ENCODE data around the gene ADAMTS2.

Gene ADAMTS2

GRCh38 chr5:179292681-179293635, 52.3 kb downstream of the ADAMTS2 start:
- Histone ChIP-seq H2BK120ac (ENCODE audit: low read depth, low read length) (no peak overlapping the region), H3K4me2 (ENCODE audit: low read length) (no peak overlapping the region), H3K23ac (ENCODE audit: low read length) (no peak overlapping the region), H3K4me3 (ENCODE audit: low read length) (no peak overlapping the region), H3K4ac (ENCODE audit: low read depth, low read length) (no peak overlapping the region), H3K9ac (ENCODE audit: low read length) (no peak overlapping the region), H3K79me1 (ENCODE audit: low read length) (no peaks in the 10 kb centered on the region), H3K79me2 (ENCODE audit: control insufficient read depth, insufficient read depth, low read length) (no peaks in the 10 kb centered on the region), H3K4me1 (ENCODE audit: control insufficient read depth, low read depth, low read length) (no peaks in the 10 kb centered on the region), H3K36me3 (ENCODE audit: control insufficient read depth, insufficient read depth, low read length) (no peaks in the 10 kb centered on the region), H3K27me3 (ENCODE audit: insufficient read depth, low read length, poor library complexity) (no peaks in the 10 kb centered on the region), H4K5ac (ENCODE audit: low read length) (no peak overlapping the region), H3K56ac (ENCODE audit: low read length) (no peak overlapping the region), H3K18ac (ENCODE audit: low read length) (no peak overlapping the region), H2BK5ac (ENCODE audit: low read length) (no peak overlapping the region), H4K8ac (ENCODE audit: low read depth, low read length) (no peak overlapping the region), H2AK5ac (ENCODE audit: low read length) (no peak overlapping the region), H3K27ac (ENCODE audit: low read depth, low read length) (no peak overlapping the region), H2BK15ac (replicated peaks; ENCODE audit: low read depth) (no peak overlapping the region)
- no CpG with 5 or more reads among the region's 16 CpGs for WGBS (ENCODE audit: extremely low coverage, insufficient coverage, low lambda C conversion rate)
- DNase-seq: no peak

GRCh38 chr5:179292202-179292601, 53.1 kb downstream of the ADAMTS2 start:
- Histone ChIP-seq H3K18ac (ENCODE audit: low read length) (no peak overlapping the region), H3K4ac (ENCODE audit: low read depth, low read length) (no peak overlapping the region), H3K4me1 (ENCODE audit: control insufficient read depth, low read depth, low read length) (no peaks in the 10 kb centered on the region), H3K79me2 (ENCODE audit: control insufficient read depth, insufficient read depth, low read length) (no peaks in the 10 kb centered on the region), H2BK15ac (replicated peaks; ENCODE audit: low read depth) (no peak overlapping the region), H3K23ac (ENCODE audit: low read length) (no peak overlapping the region), H2AK5ac (ENCODE audit: low read length) (no peak overlapping the region), H3K27me3 (ENCODE audit: insufficient read depth, low read length, poor library complexity) (no peaks in the 10 kb centered on the region), H4K5ac (ENCODE audit: low read length) (no peak overlapping the region), H2BK5ac (ENCODE audit: low read length) (no peak overlapping the region), H4K8ac (ENCODE audit: low read depth, low read length) (no peak overlapping the region), H3K4me3 (ENCODE audit: low read length) (no peak overlapping the region), H3K36me3 (ENCODE audit: control insufficient read depth, insufficient read depth, low read length) (no peaks in the 10 kb centered on the region), H3K4me2 (ENCODE audit: low read length) (no peak overlapping the region), H2BK120ac (ENCODE audit: low read depth, low read length) (no peak overlapping the region), H3K79me1 (ENCODE audit: low read length) (no peaks in the 10 kb centered on the region), H3K56ac (ENCODE audit: low read length) (no peak overlapping the region), H3K27ac (ENCODE audit: low read depth, low read length) (no peak overlapping the region), H3K9ac (ENCODE audit: low read length) (no peak overlapping the region)
- no CpG with 5 or more reads among the region's 7 CpGs for WGBS (ENCODE audit: extremely low coverage, insufficient coverage, low lambda C conversion rate)
- DNase-seq: no peak

- Histone ChIP-seq H4K8ac (ENCODE audit: low read depth, low read length) (no peak overlapping the region), H2BK120ac (ENCODE audit: low read depth, low read length) (no peak overlapping the region), H3K4me2 (ENCODE audit: low read length) (no peak overlapping the region), H2BK5ac (ENCODE audit: low read length) (no peak overlapping the region), H3K79me2 (ENCODE audit: control insufficient read depth, insufficient read depth, low read length) (no peaks in the 10 kb centered on the region), H3K18ac (ENCODE audit: low read length) (no peak overlapping the region), H3K27ac (ENCODE audit: low read depth, low read length) (no peak overlapping the region), H4K5ac (ENCODE audit: low read length) (no peak overlapping the region), H3K23ac (ENCODE audit: low read length) (no peak overlapping the region), H3K4me1 (ENCODE audit: control insufficient read depth, low read depth, low read length) (no peaks in the 10 kb centered on the region), H2AK5ac (ENCODE audit: low read length) (no peak overlapping the region), H3K27me3 (ENCODE audit: insufficient read depth, low read length, poor library complexity) (no peaks in the 10 kb centered on the region), H3K36me3 (ENCODE audit: control insufficient read depth, insufficient read depth, low read length) (no peaks in the 10 kb centered on the region), H3K9ac (ENCODE audit: low read length) (no peak overlapping the region), H3K79me1 (ENCODE audit: low read length) (no peaks in the 10 kb centered on the region), H3K4me3 (ENCODE audit: low read length) (no peak overlapping the region), H3K56ac (ENCODE audit: low read length) (no peak overlapping the region), H2BK15ac (replicated peaks; ENCODE audit: low read depth) (no peak overlapping the region), H3K4ac (ENCODE audit: low read depth, low read length) (no peak overlapping the region)
- no peak for DNase-seq
- no CpG with 5 or more reads among the region's 19 CpGs for whole genome bisulfite sequencing (ENCODE audit: extremely low coverage, insufficient coverage, low lambda C conversion rate)
Observed at GRCh38 chr5:179290681-179291540, 54.4 kb downstream of the ADAMTS2 start.

- no peak overlapping the region for H4K8ac ChIP-seq (ENCODE audit: low read depth, low read length)
- no peaks in the 10 kb centered on the region for H3K79me1 ChIP-seq (ENCODE audit: low read length)
- H3K56ac ChIP-seq (ENCODE audit: low read length): no peak overlapping the region
- H2AK5ac ChIP-seq (ENCODE audit: low read length): no peak overlapping the region
- no peak overlapping the region for H3K27ac ChIP-seq (ENCODE audit: low read depth, low read length)
- H3K36me3 ChIP-seq (ENCODE audit: control insufficient read depth, insufficient read depth, low read length): no peaks in the 10 kb centered on the region
- no peaks in the 10 kb centered on the region for H3K4me1 ChIP-seq (ENCODE audit: control insufficient read depth, low read depth, low read length)
- H3K4ac ChIP-seq (ENCODE audit: low read depth, low read length): no peak overlapping the region
- no peak overlapping the region for H3K23ac ChIP-seq (ENCODE audit: low read length)
- DNase-seq: no peak
- no CpG with 5 or more reads among the region's 13 CpGs for WGBS (ENCODE audit: extremely low coverage, insufficient coverage, low lambda C conversion rate)
- no peak overlapping the region for H3K9ac ChIP-seq (ENCODE audit: low read length)
- no peak overlapping the region for H3K4me3 ChIP-seq (ENCODE audit: low read length)
- H3K79me2 ChIP-seq (ENCODE audit: control insufficient read depth, insufficient read depth, low read length): no peaks in the 10 kb centered on the region
- H2BK5ac ChIP-seq (ENCODE audit: low read length): no peak overlapping the region
- H3K18ac ChIP-seq (ENCODE audit: low read length): no peak overlapping the region
- H4K5ac ChIP-seq (ENCODE audit: low read length): no peak overlapping the region
- H2BK15ac ChIP-seq (replicated peaks; ENCODE audit: low read depth): no peak overlapping the region
- no peaks in the 10 kb centered on the region for H3K27me3 ChIP-seq (ENCODE audit: insufficient read depth, low read length, poor library complexity)
- H2BK120ac ChIP-seq (ENCODE audit: low read depth, low read length): no peak overlapping the region
- no peak overlapping the region for H3K4me2 ChIP-seq (ENCODE audit: low read length)
Observed at GRCh38 chr5:179289756-179290385, 55.4 kb downstream of the ADAMTS2 start.

- Histone ChIP-seq H2AK5ac (ENCODE audit: low read length) (no peak overlapping the region), H3K18ac (ENCODE audit: low read length) (no peak overlapping the region), H2BK120ac (ENCODE audit: low read depth, low read length) (no peak overlapping the region), H4K8ac (ENCODE audit: low read depth, low read length) (no peak overlapping the region), H4K5ac (ENCODE audit: low read length) (no peak overlapping the region), H3K79me1 (ENCODE audit: low read length) (no peaks in the 10 kb centered on the region), H3K79me2 (ENCODE audit: control insufficient read depth, insufficient read depth, low read length) (no peaks in the 10 kb centered on the region), H3K4me2 (ENCODE audit: low read length) (no peak overlapping the region), H3K27me3 (ENCODE audit: insufficient read depth, low read length, poor library complexity) (no peaks in the 10 kb centered on the region), H3K27ac (ENCODE audit: low read depth, low read length) (no peak overlapping the region), H3K23ac (ENCODE audit: low read length) (no peak overlapping the region), H3K9ac (ENCODE audit: low read length) (no peak overlapping the region), H3K56ac (ENCODE audit: low read length) (no peak overlapping the region), H3K4me3 (ENCODE audit: low read length) (no peak overlapping the region), H2BK5ac (ENCODE audit: low read length) (no peak overlapping the region), H2BK15ac (replicated peaks; ENCODE audit: low read depth) (no peak overlapping the region), H3K4me1 (ENCODE audit: control insufficient read depth, low read depth, low read length) (no peaks in the 10 kb centered on the region), H3K36me3 (ENCODE audit: control insufficient read depth, insufficient read depth, low read length) (no peaks in the 10 kb centered on the region), H3K4ac (ENCODE audit: low read depth, low read length) (no peak overlapping the region)
- DNase-seq: no peak
- no CpG with 5 or more reads among the region's 11 CpGs for WGBS (ENCODE audit: extremely low coverage, insufficient coverage, low lambda C conversion rate)
Observed at GRCh38 chr5:179288809-179289185, 56.5 kb downstream of the ADAMTS2 start.
